ENCODE results near the gene TSC1.
"Not testable (repeated sequence)": the region's sequence is repeated elsewhere in the genome, so short reads cannot be mapped to it uniquely, and the experiment has no call there.

Gene TSC1

DNA sequence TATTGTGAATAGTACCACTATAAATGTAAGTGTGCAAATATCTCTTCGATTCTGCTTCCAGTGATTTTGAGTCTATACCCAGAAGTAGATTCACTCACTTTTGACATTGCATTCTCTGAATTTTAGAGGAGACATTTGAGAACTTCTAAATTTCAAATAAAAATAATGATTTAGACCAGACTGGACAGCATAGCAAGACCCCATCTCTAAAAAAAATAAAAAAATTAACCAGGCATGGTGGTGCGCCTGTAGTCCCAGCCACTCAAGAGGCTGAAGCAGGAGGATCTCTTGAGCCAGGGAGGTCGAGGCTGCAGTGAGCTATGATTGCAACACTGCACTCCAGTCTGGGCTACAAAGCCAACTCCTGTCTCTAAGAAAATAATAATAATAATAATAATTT, 32.2 kb upstream of the TSC1 start:
- DNase-seq (ENCODE audit: low spot score), result no peak

DNA sequence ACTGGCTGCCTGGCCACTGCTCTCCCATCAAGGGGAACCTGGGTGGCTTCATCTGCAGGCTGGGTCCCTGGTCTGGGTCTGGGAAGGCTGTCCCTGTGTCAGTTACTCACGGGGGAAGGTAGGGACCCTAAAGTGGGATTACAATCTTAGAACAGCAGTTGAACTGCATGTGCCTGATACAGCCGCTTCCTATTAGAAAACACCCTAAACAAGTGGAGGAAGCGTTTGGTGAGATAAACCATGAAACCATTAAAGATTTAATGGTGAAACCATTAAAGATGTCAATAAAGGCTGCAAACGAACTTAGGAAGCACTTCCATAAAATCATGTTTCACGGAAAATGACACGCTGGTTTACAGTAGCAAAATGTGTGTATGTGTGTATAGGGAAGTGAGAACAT, 31.5 kb upstream of the TSC1 start:
- no peak for DNase-seq (ENCODE audit: low spot score)

DNA sequence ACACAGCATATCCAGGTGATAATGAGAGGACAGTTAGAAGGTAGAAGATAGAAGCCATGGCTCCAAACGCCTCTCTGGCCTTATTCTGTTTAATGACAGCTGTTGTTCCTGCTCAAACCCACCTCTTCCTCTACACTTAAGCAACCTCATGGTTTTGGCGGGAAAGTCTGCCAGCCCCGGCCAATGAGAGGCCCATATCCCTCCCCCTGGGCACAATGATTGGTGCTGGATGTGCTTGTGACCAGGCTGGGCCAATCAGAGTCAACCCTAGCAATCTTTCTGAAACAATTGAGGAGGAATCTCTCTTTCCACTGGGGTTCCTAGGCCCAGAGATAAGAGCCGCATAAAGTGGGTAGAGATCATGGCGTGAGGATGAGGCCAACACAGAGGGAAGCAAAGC, 29.3 kb upstream of the TSC1 start:
- DNase-seq (ENCODE audit: low spot score), result peak; percentile 46

DNA sequence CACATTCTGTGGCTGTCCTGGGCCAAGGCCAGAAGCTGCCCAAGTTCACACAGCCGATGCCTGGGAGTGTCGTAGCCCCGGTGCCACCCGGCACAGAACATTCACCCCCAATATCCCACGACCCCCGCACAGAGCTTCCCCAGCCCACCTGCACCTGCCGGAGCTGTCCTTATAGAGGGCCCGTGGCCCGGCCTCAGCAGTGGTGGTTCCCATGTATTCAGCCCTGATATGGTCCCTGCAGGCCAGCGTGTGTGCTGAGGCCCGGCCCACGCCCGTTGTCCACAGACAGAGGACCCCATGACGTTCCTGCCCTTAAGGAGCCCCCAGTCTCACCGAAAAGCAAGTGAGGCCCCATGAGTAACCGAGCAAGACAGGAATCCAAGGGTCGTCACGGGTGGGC, 28.8 kb upstream of the TSC1 start:
- DNase-seq (ENCODE audit: low spot score), result no peak

DNA sequence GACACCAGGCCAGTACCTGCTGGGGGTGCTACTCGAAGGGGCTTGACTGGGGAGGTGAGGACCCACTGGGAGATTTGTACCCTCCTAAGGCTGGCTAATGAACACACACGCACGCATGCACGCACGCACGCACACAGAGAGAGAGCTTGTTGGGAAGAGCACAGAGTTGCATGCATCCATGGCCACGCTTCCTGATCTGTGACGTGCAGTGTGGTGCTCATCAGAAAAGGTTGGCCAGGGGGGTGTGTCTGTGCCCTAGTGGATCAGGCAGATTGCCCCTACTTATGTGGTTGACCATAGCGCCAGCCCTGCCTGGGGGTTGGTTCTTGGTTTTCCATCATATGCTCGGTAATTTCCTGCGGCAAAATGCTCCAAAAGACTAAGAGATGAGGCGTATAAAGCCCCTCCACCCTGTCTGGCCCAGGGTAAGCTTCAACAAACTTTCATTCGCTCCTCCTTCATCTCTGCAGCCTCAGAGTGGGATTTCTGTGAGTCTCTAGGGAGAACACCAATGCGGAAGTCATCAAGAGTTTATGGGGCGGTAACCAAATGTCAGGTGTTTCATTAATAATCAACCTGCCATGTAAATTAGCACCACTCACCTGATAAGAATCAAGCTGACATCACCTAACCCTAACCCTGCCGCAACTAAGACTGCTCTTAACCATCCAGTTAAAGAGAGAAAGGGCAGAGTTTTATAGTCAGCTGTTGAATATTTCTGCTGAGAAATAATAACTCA, 26.1 kb upstream of the TSC1 start:
- DNase-seq (ENCODE audit: low spot score), result no peak

DNA sequence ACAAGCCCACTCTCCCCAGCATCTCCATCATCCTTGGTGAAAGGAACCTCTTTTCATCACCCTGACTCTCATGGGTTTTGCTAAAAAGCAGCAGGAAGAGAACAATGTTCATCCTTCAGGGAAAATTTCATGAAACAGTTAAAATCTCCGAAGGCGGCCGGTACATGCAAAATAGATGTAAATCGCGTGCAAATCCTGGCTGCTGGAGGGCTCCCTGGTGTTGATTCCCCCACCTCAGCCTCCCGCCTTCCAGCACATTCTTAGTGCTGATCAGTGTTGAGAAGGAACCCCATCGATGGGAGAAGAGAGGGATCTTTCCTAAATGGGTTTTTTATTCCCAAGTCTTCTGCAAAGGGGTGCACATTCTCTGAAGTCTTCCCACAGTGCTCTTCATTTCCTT, 25.4 kb upstream of the TSC1 start:
- DNase-seq (ENCODE audit: low spot score), result no peak

DNA sequence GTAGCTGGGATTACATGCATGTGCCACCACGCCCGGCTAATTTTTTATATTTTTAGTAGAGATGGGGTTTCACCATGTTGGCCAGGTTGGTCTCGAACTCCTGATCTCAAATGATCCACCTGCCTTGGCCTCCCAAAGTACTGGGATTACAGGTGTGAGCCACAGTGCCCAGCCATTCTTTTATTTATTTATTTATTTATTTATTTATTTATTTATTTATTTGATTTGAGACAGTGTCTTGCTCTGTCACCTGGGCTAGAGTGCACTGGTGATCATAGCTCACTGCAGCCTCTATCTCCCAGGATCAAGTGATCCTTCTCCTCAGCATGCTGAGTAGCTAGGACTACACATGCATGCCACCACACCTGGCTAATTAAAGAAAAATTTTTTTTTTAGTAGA, 23.5 kb upstream of the TSC1 start:
- not testable (repeated sequence) for DNase-seq (ENCODE audit: low spot score)

DNA sequence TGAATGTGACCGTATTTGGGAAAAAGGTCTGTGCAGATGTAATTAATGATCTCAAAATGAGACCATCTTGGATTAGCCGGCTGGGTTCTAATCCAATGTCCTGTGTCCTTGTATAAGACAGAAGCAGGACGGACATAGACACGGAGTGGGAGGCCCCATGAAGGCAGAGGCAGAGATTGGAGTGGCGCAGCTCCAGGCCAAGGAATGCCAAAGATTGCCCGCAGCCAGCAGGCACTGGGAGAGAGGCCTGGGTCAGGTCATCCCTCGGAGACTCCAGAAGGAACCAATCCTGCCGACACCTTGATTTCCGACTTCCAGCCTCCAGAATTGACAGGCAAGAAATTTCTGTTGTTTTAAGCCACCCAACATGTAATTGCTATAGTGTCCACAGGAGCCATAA, 21.1 kb upstream of the TSC1 start:
- no peak for DNase-seq (ENCODE audit: low spot score)

DNA sequence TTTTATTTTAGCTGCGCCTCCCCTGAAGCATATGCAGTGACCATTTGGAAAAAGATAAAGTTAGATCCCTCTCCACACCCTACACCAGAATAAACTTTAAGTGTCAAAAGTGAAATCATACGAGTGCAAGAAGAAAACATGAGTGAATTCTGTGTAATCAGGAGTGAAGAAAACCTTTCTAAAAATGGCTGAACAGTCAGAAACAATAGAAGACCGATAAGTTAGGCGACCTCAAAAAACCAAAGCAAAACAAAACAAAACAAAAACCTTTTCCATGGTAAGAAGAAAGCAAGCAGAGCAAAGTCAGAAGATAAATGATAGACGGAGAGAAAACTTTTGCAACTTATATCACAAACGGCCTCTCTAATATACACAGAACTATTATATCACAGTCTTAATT, 16.6 kb upstream of the TSC1 start:
- DNase-seq (ENCODE audit: low spot score), result no peak

DNA sequence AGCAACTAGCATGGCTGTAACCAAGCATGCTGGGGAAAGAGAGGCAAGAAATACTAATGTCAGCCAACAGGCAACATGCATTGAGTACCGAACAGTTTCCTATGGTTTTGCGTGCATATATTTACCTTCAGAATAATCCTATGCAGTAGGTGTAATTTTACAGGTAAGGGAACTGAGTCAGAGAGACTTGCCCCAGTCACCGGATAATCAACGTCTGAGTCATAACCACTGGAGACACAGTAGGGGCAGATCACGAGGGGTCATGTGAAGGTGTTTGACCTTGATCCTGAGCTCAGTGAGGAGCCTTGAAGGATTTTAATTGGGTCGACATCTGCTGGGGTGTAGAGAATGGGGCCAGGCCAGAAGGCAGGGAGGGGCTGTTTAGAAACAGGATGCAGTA, 13.4 kb upstream of the TSC1 start:
- DNase-seq (ENCODE audit: low spot score), result no peak

DNA sequence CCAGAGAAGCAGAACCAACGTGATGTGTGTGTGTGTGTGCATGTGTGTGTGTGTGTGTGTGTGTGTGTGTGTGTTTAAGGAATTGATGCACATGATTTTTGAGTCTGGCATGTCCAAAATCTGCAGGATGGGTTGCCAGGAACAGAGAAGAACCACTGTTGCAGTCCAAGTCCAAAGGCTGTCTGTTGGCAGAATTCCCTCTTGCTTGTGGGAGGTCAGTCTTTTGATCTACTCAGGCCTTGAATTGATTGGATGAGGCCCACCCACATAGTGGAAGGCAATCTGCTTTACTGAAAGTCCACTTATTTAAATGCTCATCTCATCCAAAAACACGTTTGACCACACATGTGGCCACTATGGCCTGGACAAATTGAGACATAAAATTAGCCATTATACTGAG, 11.4 kb upstream of the TSC1 start:
- no peak for DNase-seq (ENCODE audit: low spot score)

DNA sequence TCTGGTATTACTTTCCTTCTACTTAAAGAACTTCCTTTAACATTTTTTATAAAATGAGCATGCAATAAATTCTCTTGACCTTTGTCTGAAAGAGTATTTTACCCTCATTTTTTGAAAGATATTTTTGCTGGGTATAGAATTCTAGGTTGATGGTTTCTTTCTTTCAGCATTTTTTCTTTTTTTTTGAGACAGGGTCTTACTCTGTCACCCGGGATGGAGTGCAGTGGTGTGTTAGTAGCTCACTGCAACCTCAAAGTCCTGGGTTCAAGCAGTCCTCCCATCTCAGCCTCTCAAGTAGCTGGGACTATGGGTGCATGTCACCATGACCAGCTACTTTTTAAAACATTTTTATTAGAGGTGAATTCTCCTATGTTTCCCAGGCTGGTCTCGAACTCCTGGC, 10.7 kb upstream of the TSC1 start:
- no peak for DNase-seq (ENCODE audit: low spot score)

DNA sequence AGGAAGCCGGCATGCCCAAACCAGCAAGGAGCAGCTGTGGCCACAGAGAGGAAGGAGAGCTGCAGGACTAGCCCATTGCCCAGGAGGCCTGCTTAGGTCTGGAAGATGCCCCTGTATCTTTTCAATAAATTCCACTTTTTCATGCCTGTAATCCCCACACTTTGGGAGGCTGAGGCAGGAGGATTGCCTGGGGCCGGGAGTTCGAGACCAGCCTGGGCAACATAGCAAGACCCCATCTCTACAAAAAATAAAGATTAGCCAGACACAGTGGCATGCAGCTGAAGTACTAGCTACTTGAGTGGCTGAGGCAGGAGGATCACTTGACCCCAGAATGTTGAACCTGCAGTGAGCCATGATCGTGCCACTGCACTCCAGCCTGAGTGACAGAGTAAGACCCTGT, 5.3 kb upstream of the TSC1 start:
- no peak for DNase-seq (ENCODE audit: low spot score)

DNA sequence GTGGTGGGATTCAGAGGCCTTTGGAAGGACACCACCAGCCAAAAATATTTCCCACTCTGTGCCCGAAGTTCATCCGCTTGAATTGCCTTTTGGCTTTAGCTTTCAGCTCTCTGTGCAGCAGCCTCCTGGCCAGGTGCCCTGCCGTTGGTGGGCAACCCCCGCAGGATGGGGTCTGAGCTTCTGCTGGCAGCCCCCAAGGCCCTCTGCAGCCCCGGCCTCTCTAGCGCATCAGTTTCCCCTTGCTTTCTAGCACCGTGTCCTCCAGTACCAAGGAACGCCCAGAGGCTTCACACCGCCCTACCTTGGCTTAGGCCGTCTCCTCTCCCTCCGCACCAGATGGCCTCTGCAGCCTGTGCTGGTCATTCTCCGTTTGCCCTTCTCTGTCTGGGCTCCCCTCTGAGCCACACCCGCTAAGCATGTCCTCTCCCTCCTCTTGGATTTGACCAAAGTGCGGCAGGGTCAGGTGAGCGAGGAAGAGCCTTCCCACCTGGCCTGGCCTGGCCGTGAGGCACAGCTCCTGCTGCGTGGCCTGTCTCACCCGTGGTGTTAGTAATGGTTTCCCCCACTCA, 4.2 kb upstream of the TSC1 start:
- DNase-seq (ENCODE audit: low spot score), result no peak

DNA sequence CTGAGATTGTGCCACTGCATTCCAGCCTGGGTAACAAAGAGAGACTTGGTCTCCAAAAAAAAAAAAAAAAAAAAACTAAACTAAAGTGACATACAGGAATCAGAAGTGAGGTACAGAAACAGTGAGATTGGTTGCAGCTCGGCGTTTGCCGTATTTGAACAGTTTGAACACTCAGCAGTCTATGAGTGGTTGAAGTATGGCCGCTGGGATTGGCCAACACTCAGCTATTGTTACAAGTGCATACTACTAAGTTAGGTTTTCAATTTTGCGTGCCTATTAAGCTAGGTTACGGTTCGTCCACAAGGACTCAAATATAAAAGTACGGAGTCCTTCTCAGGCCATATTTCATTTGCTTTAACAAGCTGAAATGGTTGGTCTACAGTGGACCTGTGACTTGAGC, 3.3 kb upstream of the TSC1 start:
- DNase-seq (ENCODE audit: low spot score), result no peak

DNA sequence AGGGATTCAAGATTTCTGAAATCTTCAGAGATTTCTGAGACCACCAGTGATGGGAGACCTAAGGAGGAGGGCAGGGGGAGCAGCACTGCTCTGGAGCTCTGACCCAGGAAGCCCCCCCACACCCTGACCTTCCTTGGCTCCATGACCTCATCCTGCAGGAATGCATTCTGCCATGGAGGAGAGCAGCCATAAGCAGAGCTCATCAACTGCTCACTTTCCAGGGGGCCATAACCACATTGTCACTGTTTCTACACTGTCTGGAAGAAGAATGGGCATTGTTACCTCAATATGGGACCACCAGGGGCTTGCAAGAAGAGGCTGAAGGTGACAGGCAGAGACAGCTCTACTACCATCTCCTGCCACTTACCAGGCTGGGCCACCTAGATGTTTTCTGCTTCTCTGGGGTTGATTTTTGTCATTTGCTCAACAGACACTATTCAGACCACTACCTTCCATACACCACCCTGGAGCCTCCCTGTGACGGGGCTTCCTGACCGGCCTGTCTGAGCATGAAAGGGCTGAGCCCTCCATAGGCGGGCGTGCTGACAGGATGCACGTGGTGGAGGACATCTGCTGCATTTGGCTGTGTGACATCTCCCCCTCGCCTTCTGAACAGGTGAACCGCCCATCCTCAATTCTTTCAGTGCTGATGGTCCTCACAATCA, 2.3 kb upstream of the TSC1 start:
- peak; percentile 75 for DNase-seq (ENCODE audit: low spot score)

DNA sequence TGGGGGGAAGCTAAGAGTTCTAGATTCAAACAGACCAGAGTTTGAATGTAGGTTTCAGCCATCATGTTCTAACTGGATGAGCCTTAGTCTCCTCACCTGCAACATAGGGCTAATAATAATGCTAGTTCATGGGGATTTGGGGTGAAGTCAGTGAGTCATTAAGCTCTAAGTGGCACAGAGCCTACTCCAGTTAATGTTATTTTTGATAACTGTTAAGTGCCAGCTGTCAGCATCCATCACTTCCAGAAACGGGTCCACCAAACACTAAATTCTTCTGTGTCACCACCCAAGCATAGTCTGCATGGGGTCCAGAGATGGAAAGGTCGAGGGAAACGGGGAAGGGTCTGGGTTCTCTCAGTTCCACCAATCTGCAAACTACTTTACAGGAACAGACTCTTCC, 1.8 kb upstream of the TSC1 start:
- DNase-seq (ENCODE audit: low spot score), result no peak

DNA sequence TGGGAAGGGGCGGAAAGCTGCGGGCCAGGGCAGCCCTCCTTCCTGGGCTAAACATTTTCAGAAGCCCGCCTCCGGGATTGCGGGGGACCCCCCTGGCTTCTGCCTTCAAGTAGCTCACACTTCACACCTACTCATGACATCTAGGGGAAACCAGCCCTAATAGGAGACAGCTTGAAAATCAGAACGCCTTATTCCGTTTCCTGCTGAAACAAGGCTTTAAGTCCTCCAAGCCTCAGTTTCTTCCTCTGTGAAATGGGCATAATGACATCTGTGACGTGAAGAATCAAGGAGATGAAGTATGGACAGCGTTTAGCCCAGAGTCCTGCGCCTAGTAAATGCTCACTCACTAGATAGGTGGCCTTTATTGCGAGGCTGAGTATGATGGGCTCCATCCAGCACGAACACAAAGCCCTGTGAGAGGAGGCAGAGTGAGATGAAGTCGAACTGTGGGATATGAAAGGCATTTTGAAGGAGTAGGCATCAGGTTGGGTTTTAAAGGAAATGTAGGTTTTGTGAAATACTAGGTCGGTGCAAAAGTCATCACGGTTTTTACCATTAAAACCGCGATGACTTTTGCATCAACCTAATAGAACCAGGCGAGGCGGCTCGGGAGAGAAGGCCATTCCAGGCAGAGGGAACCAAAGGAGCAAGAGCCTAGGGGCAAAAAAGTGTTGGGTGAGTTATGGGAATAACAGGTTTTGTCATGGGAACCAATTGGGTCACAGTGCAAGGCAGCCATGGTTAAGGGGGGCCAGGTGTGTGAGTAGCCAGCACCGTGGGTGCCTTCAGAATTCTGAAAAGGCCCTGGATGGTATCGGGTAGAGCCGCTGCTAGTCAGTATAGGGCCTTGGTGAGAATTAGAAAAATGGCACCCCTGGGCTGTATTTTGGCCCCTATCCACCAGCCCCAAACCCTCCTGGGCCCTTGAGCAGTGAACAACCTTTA, 1.0 kb upstream of the TSC1 start:
- no peak for DNase-seq (ENCODE audit: low spot score)

DNA sequence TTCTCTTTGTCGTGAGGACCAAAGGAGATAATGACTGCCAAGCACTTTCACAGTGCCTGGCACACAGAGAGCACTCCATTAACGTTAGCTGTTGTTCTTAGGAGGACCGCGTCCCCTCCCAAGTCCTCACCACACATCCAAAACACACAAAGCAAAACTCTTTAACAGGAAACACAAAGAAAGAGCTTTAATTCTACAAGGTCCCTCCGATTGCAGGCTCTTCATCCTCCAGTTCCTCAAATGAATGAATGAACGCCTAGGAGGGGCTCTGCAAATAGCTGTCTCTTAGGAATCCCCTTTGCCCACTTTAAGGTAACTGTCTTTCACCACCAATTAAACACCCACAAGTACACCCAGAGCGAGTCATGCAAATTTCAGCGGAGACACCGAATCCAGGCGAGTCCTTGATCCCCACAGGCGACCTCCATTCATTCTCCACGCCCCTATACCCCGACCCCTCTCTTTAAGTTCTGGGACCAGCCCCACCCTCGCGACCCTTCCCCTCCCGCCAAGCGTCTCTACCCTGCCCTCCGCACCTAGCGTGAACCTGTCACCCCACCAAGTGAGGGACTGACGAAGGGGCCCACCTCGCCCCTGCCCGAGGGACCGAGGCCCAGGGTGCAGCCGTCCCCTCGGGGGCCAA, 644 bp downstream of the TSC1 start:
- DNase-seq (ENCODE audit: low spot score), result no peak

DNA sequence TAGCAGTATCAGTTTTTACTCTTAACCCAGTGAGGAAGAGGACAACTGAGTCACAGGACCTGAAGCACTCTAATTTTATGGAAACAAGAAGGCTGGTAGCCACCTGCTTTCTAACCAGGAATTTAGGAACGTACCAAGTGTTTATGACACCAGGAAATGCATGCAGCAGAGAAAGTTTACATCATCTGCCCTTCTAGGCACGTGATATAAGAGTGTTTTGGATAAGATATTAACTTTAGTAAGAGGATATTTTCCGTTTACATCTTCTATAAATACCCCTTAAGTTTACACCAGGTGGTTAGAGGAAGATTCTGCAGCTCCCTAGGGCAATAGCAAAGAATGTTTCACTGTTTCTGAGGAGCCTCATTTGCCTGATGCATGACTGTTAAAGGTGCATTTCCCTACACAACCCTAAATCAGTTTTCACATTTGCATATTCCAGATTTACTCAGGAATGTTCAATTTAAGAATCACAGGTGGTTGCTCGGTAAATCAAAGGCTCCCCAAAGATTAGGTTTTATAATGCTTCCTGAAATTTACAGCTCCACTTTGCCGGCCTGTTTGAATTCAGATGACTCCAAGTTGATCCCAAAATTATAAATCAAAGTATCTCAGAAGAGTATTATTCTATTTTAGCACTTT, 1.8 kb downstream of the TSC1 start:
- no peak for DNase-seq (ENCODE audit: low spot score)

DNA sequence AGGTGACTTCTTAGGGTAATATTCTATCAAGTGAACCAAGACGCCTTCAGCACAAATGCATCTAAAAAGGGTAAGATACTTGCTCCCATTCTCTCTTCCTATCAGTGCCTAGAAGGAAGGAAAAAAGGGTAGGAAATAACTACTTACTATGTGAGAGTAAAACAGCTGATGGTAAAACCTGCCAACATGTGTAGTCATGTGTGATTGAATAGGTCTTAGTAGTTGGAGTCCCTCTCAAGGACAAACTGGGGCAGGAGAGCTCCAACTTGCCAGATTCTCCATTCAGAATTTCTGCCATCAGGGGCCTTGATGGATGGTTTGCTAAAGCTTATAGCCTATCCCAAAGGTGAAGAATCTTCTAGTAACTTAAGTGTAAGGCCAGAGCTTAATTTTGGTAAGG, 5.2 kb downstream of the TSC1 start:
- no peak for DNase-seq (ENCODE audit: low spot score)

DNA sequence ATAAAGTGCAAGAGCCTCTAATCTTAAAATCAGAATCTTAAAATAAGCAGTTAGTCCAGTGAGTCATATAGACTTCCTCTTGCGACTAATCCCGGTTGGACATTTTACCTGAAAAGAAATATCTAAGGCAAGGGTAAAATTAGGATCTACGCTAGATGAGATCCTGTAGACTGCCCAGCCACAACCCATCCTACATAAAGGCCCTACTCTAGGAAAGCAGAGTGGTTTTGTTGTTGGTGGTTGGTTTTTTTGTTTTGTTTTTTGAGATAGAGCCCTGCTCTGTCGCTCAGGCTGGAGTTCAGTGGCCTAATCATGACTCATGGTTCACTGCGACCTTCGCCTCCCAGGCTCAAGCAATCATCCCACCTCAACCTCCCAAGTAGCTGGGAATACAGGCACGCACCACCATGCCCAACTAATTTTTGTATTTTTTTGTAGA, 6.9 kb downstream of the TSC1 start:
- DNase-seq (ENCODE audit: low spot score), result no peak
